Smooth muscle cell (in vitro differentiated cells): ENCODE data around the gene ZC3H12C. TPM values are rescaled to one million over a fixed set of nuclear protein-coding genes. Genes with fewer than 3 reads are reported as not detected.
A peak's percentile ranks its signal among the peaks of the same experiment; 100 is the strongest.

Source experiments
- DNase-seq: peaks from one replicate; lab custom pipeline; 2025; ENCODE audit not compliant: unreplicated experiment; lab: John Stamatoyannopoulos, UW
- H2AFZ ChIP-seq: fragments of 200-600 bp; sonication (generic); 2 replicates; pipeline ENCODE4 v1.6.0; 2016; ENCODE audit warnings: antibody characterized with exemption, low read depth, mild to moderate bottlenecking
- H3F3A ChIP-seq: fragments of 200-600 bp; sonication (generic); 2 replicates; pipeline ENCODE4 v1.6.0; 2017; ENCODE audit warnings: antibody characterized with exemption, low read depth
- H3K27ac ChIP-seq: fragments of 200-600 bp; sonication (generic); 2 replicates; pipeline ENCODE4 v1.5.1; 2016; ENCODE audit warnings: low read depth, mild to moderate bottlenecking
- H3K27me3 ChIP-seq: fragments of 200-600 bp; sonication (generic); 2 replicates; pipeline ENCODE4 v1.6.1; 2016; ENCODE audit warnings: low read depth, mild to moderate bottlenecking
- H3K36me3 ChIP-seq: fragments of 200-600 bp; sonication (generic); 2 replicates; pipeline ENCODE4 v1.5.1; 2016; ENCODE audit warnings: low read depth
- H3K4me1 ChIP-seq: fragments of 200-600 bp; sonication (generic); 2 replicates; pipeline ENCODE4 v1.5.1; 2016; ENCODE audit warnings: low read depth
- H3K4me2 ChIP-seq: fragments of 200-600 bp; sonication (generic); 2 replicates; pipeline ENCODE4 v1.6.0; 2016; ENCODE audit warnings: mild to moderate bottlenecking
- H3K4me3 ChIP-seq: fragments of 200-600 bp; sonication (generic); 2 replicates; pipeline ENCODE4 v1.5.1; 2016; ENCODE audit warnings: mild to moderate bottlenecking
- H3K79me2 ChIP-seq: fragments of 200-600 bp; sonication (generic); 2 replicates; pipeline ENCODE4 v1.6.0; 2016; ENCODE audit warnings: low read depth, mild to moderate bottlenecking
- H3K9ac ChIP-seq: fragments of 200-600 bp; sonication (generic); 2 replicates; pipeline ENCODE4 v1.6.0; 2016; ENCODE audit warnings: low read depth
- H3K9me3 ChIP-seq: fragments of 200-600 bp; sonication (generic); replicated peaks from 2 replicates; pipeline ENCODE4 v1.5.1; 2016; ENCODE audit warnings: low read depth
- H4K20me1 ChIP-seq: fragments of 200-600 bp; sonication (generic); 2 replicates; pipeline ENCODE4 v1.6.0; 2016; ENCODE audit warnings: low read depth
- CTCF ChIP-seq: fragments of 200-600 bp; sonication (generic); IDR thresholded peaks from 2 replicates; pipeline ENCODE4 v1.5.1; 2017; ENCODE audit warnings: borderline replicate concordance, mild to moderate bottlenecking, antibody characterized with exemption; ENCODE audit not compliant: insufficient read depth, poor library complexity, severe bottlenecking
- WGBS: methylation state at CpG from one replicate; pipeline ENCODE4 v1.1.7; 2016; ENCODE audit warnings: low lambda C conversion rate; 5-methylcytosine and 5-hydroxymethylcytosine counted together
- polyA plus RNA-seq: library from polyadenylated mRNA; unstranded; fragments of >200 nt; fragmentation: Nextera tagmentation; extraction: Ambion mirVana; gene quantifications from 2 replicates; pipeline ENCODE4 v1.2.1, GENCODE V29; 2016
- total RNA-seq: library from RNA; depleted of rRNA; stranded (reverse); fragments of >200 nt; gene quantifications from 2 replicates; pipeline ENCODE4 v1.2.3, GENCODE V29; 2014

ZC3H12C gene
- total and polyA plus RNA-seq, 2 experiments from 2014 or later: 1.9 to 10.6 TPM

GRCh38 chr11:110134110-110134509 is 40.9 kb downstream of the ZC3H12C start:
- Histone ChIP-seq H3K9me3 (no peaks in the 10 kb centered on the region), H3K4me3 (no peak overlapping the region), H3K4me2 (no peak overlapping the region), H3K4me1 (peaks cover 37% of the 10 kb centered on the region), H3K36me3 (no peaks in the 10 kb centered on the region), H4K20me1 (no peaks in the 10 kb centered on the region), H3K27ac (peak overlapping the region; percentile 18), H3K27me3 (no peaks in the 10 kb centered on the region), H3F3A (no peaks in the 10 kb centered on the region), H2AFZ (no peak overlapping the region), H3K79me2 (peaks cover 44% of the 10 kb centered on the region), H3K9ac (no peak overlapping the region)
- DNase-seq: no peak
- no peak for TF ChIP-seq CTCF
- WGBS: 70% methylated on average over 6 of the region's 6 CpGs

GRCh38 chr11:110141812-110142211 is 48.6 kb downstream of the ZC3H12C start:
- DNase-seq: no peak
- Histone ChIP-seq H3K27me3 (no peaks in the 10 kb centered on the region), H3K4me2 (no peak overlapping the region), H3F3A (no peaks in the 10 kb centered on the region), H3K4me3 (no peak overlapping the region), H3K27ac (no peak overlapping the region), H3K4me1 (no peaks in the 10 kb centered on the region), H3K9ac (no peak overlapping the region), H3K36me3 (no peaks in the 10 kb centered on the region), H4K20me1 (no peaks in the 10 kb centered on the region), H3K9me3 (no peaks in the 10 kb centered on the region), H2AFZ (no peak overlapping the region), H3K79me2 (peaks cover 29% of the 10 kb centered on the region)
- no peak for TF ChIP-seq CTCF

GRCh38 chr11:110147962-110148709 is 54.9 kb downstream of the ZC3H12C start:
- Histone ChIP-seq H3K36me3 (no peaks in the 10 kb centered on the region), H3K4me2 (peak overlapping the region; percentile 40), H3K27ac (peak overlapping the region; percentile 57), H4K20me1 (no peaks in the 10 kb centered on the region), H3K4me1 (peaks cover 7% of the 10 kb centered on the region), H3K79me2 (peaks cover 21% of the 10 kb centered on the region), H3K27me3 (no peaks in the 10 kb centered on the region), H3K9me3 (no peaks in the 10 kb centered on the region), H3K4me3 (no peak overlapping the region), H3K9ac (no peak overlapping the region), H2AFZ (no peak overlapping the region), H3F3A (no peaks in the 10 kb centered on the region)
- WGBS: 28% methylated on average over 3 of the region's 3 CpGs
- no peak for DNase-seq
- TF ChIP-seq CTCF: no peak
